Mononuclear cell (primary cell): ENCODE data around the gene MASP2. TPM values are rescaled to one million over a fixed set of nuclear protein-coding genes. Genes with fewer than 3 reads are reported as not detected.
"Not testable (repeated sequence)": the region's sequence is repeated elsewhere in the genome, so short reads cannot be mapped to it uniquely, and the experiment has no call there.

ENCODE experiments used
- H3K27me3 ChIP-seq: 2 replicates; pipeline ENCODE4 v1.6.0; 2011; ENCODE audit warnings: low read length, control low read depth; ENCODE audit not compliant: insufficient read depth
- H3K4me1 ChIP-seq: 2 replicates; pipeline ENCODE4 v1.5.1; 2011; ENCODE audit warnings: mild to moderate bottlenecking, low read length, control low read depth; ENCODE audit not compliant: insufficient read depth
- H3K4me3 ChIP-seq: 2 replicates; pipeline ENCODE4 v1.5.1; 2011; ENCODE audit warnings: mild to moderate bottlenecking, low read length, moderate library complexity
- H3K9me3 ChIP-seq: 2 replicates; pipeline ENCODE4 v1.5.1; 2011; ENCODE audit warnings: low read depth, mild to moderate bottlenecking, control low read depth, low read length
- total RNA-seq: library from RNA; depleted of rRNA; stranded (reverse); fragments of >200 nt; gene quantifications from one replicate; pipeline ENCODE4 v1.2.3, GENCODE V29; 2012

The MASP2 gene
- 0.10 TPM for total RNA-seq

DNA sequence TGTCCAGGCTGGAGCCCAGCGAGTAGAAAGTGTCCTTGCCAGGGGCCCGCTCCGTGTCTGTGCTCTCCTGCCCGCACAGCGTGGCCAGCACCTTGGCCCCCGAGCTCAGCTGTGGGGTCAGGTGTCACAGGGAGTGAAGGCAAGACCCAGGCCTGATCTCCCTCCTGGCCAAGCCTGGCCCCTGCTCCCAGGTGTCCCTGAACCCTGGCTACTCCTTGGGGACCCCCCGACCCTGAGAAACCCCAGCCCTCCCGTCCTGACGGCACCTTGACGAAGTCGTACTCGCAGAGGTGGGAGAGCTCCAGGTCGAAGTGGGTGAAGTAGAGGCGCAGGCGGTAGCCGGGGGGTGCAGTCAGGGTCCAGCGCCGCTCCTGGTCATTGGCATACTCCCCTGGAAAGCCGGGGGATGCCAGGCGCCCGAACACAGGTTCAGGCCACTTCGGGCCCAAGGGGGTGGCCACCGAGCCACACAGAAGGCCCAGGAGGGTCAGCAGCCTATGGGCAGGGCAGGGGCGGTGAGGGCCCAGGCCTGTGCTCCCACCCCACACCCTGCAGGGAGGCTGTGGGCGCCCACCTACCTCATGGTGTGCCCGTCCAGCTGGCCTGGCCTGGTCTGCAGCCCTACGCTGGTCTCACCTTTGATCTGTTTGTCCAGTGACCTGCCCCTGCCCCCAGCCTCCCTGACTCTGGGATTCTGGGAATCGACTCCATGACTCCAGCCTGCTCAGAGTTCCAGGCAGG is at the start of gene MASP2:
MASP2 (minus strand) TSS at position 615 of the 741 bp plus-strand sequence; CDS start at position 583, 32 bp downstream.
- H3K27me3 ChIP-seq, result no peaks in the 10 kb centered on the region
- no peaks in the 10 kb centered on the region for H3K9me3 ChIP-seq
- no peak within 1 kb of the TSS for H3K4me3 ChIP-seq
- peaks cover 4% of the 10 kb centered on the region for H3K4me1 ChIP-seq

DNA sequence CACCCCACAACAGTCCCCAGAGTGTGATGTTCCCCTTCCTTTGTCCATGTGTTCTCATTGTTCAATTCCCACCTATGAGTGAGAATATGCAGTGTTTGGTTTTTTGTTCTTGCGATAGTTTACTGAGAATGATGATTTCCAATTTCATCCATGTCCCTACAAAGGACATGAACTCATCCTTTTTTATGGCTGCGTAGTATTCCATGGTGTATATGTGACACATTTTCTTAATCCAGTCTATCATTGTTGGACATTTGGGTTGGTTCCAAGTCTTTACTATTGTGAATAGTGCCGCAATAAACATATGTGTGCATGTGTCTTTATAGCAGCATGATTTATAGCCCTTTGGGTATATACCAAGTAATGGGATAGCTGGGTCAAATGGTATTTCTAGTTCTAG is 36.7 kb upstream of the MASP2 start:
- H3K9me3 ChIP-seq, H3K4me3 ChIP-seq, H3K4me1 ChIP-seq, H3K27me3 ChIP-seq: not testable (repeated sequence)

GRCh38 chr1:11080931-11081330 is 33.9 kb upstream of the MASP2 start:
- Histone ChIP-seq H3K27me3 (no peaks in the 10 kb centered on the region), H3K4me3 (no peak overlapping the region), H3K4me1 (no peaks in the 10 kb centered on the region), H3K9me3 (no peaks in the 10 kb centered on the region)

DNA sequence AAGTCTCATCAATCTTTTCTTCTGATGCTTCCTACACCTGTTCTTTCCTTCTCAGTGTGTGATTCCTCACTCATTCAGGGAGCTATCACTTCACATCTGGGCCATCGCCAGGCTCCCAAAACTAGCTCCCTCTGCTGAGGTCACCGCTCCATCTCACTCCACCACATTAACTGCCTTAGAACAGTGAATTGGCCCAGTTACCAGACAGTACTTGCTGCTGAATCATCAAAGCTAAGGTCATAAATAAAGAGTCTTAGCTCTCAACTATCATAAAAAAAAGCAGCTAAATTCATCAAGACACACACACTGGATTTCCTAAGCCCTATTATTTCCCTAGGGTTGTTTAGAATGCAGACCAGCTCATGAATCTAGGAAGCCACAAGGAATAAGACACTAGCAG is 31.6 kb upstream of the MASP2 start:
- Histone ChIP-seq H3K9me3 (no peaks in the 10 kb centered on the region), H3K4me3 (no peak overlapping the region), H3K27me3 (no peaks in the 10 kb centered on the region), H3K4me1 (no peaks in the 10 kb centered on the region)

- H3K4me3 ChIP-seq, H3K27me3 ChIP-seq, H3K9me3 ChIP-seq, H3K4me1 ChIP-seq: not testable (repeated sequence)
These were observed 26.4 kb upstream of the MASP2 start for GRCh38 chr1:11073398-11073797.

DNA sequence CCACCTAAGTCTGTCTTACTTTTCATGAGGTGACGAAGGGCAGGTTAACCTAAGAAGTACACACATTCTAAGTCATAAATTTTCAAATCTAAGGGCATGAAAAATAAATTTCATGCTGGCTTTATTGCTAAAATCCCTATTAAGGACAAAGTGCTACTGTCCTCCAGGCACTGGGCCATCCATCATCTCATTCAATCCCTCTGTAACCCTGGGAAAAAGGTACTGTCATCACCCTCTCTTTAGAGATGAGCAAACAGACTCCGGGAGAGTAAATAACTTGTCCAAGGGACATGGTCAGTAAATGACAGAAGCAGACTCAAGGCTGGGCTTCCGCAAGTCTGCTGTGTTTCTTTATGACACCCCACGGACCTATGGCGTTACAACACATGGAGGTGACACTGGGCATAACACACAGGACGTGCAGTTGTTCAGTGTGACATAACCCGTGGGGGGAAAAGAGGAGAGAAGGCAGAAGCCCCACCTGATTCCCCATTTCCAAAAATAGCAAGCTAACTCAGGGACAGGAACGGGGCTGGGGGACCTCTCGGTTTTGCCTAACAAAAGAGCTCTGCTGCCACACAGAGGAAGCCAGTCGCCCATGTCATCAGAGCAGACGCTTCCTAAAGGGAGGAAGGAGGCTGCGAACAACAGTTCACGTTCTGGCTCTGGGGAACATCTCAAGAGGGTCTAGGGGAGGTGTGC is 25.3 kb upstream of the MASP2 start:
- Histone ChIP-seq H3K4me1 (no peaks in the 10 kb centered on the region), H3K9me3 (no peaks in the 10 kb centered on the region), H3K4me3 (no peak overlapping the region), H3K27me3 (no peaks in the 10 kb centered on the region)

- H3K27me3 ChIP-seq, result no peaks in the 10 kb centered on the region
- no peaks in the 10 kb centered on the region for H3K4me1 ChIP-seq
- H3K9me3 ChIP-seq, result no peaks in the 10 kb centered on the region
- no peak overlapping the region for H3K4me3 ChIP-seq
These were observed 24.6 kb upstream of the MASP2 start for GRCh38 chr1:11071463-11072215.

DNA sequence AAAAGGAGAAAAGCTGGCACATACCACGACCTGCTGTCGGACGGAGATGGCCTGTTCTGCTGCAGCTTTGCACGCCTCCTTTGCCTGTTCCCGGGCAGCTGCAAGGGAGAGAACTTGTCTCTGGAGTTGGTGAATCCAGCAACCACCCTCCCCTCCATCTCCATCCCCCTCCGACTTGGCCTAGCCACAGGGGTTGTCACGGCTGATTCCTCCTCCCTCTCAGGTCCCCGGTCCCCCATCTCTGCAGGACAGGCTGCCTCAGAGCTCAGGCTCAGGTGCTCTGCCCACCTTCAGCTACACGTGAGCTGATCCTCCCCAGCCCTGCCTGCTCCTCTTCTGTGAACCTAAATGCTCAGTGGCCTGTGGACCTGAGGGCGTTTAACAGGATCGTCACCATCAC is 23.8 kb upstream of the MASP2 start:
- no peaks in the 10 kb centered on the region for H3K4me1 ChIP-seq
- H3K9me3 ChIP-seq, result no peaks in the 10 kb centered on the region
- no peak overlapping the region for H3K4me3 ChIP-seq
- H3K27me3 ChIP-seq, result no peaks in the 10 kb centered on the region

- H3K9me3 ChIP-seq, result no peaks in the 10 kb centered on the region
- no peaks in the 10 kb centered on the region for H3K4me1 ChIP-seq
- H3K27me3 ChIP-seq, result no peaks in the 10 kb centered on the region
- no peak overlapping the region for H3K4me3 ChIP-seq
These were observed 21.8 kb upstream of the MASP2 start for GRCh38 chr1:11068600-11069473.

- Histone ChIP-seq H3K4me1 (no peaks in the 10 kb centered on the region), H3K9me3 (no peaks in the 10 kb centered on the region), H3K27me3 (no peaks in the 10 kb centered on the region), H3K4me3 (no peak overlapping the region)
These were observed 20.9 kb upstream of the MASP2 start for GRCh38 chr1:11067716-11068599.

GRCh38 chr1:11065796-11066195 is 18.8 kb upstream of the MASP2 start:
- H3K4me3 ChIP-seq, result no peak overlapping the region
- no peaks in the 10 kb centered on the region for H3K27me3 ChIP-seq
- H3K4me1 ChIP-seq, result peaks cover 12% of the 10 kb centered on the region
- H3K9me3 ChIP-seq, result no peaks in the 10 kb centered on the region

DNA sequence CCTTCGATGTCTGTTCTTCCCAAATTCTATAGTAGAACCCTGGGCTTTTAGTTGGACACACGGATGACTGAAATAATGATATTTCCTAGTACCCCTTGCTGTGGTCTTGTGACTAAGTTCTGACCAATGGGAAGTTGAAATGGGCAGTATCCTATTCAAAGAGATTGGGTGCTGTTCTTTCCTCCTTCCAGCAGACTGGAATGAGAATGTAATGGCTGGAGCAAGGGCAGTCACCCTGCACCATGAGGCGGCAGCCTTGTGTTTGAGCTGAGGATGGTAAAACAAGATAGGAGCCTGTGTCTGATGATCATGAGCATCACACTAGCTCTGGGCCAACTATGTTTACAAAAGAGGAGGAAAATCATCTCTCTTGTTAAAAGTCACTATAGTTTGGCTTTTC is 17.9 kb upstream of the MASP2 start:
- H3K27me3 ChIP-seq, result no peaks in the 10 kb centered on the region
- H3K9me3 ChIP-seq, result no peaks in the 10 kb centered on the region
- no peak overlapping the region for H3K4me3 ChIP-seq
- H3K4me1 ChIP-seq, result peaks cover 18% of the 10 kb centered on the region

- H3K27me3 ChIP-seq, H3K4me3 ChIP-seq, H3K9me3 ChIP-seq: not testable (repeated sequence)
- H3K4me1 ChIP-seq, result peaks cover 22% of the 10 kb centered on the region
These were observed 17.0 kb upstream of the MASP2 start for GRCh38 chr1:11063937-11064537.
